SW480 (cell line): ENCODE results near the gene IL17F.

ENCODE experiments used
- DNase-seq: peaks from one replicate; pipeline ENCODE4 v3.0.0-alpha.2; 2016; ENCODE audit warnings: low spot score

Gene IL17F

GRCh38 chr6:52244400-52244799 lies at the start of gene IL17F:
TSS of gene IL17F (minus strand) at chr6:52244500. CDS start at chr6:52244429, 71 bp downstream.
- DNase-seq = no peak

GRCh38 chr6:52293067-52293466 lies 48.8 kb upstream of the IL17F start:
- no peak for DNase-seq

GRCh38 chr6:52288841-52289240 lies 44.5 kb upstream of the IL17F start:
- no peak for DNase-seq

- DNase-seq = no peak
Measured at GRCh38 chr6:52288216-52288615, 43.9 kb upstream of the IL17F start.

GRCh38 chr6:52286798-52287432 lies 42.6 kb upstream of the IL17F start:
- DNase-seq = peak; percentile 69

GRCh38 chr6:52285177-52286068 lies 41.1 kb upstream of the IL17F start:
- DNase-seq = peak; percentile 65

- DNase-seq = peak; percentile 98
Measured at GRCh38 chr6:52284460-52285176, 40.3 kb upstream of the IL17F start, which contains the start of gene MCM3. TSS of gene MCM3 (minus strand) at chr6:52284742. CDS start at chr6:52284674, 68 bp downstream.

- peak; percentile 46 for DNase-seq
Measured at GRCh38 chr6:52284131-52284459, 39.8 kb upstream of the IL17F start.

- DNase-seq = no peak
Measured at GRCh38 chr6:52283111-52283510, 38.8 kb upstream of the IL17F start.

GRCh38 chr6:52276130-52276529 lies 31.8 kb upstream of the IL17F start:
- DNase-seq = no peak

- DNase-seq = no peak
Measured at GRCh38 chr6:52271852-52272460, 27.7 kb upstream of the IL17F start.

- peak; percentile 45 for DNase-seq
Measured at GRCh38 chr6:52263709-52264540, 19.6 kb upstream of the IL17F start.

GRCh38 chr6:52262620-52263344 lies 18.5 kb upstream of the IL17F start:
- no peak for DNase-seq

- DNase-seq = no peak
Measured at GRCh38 chr6:52261229-52261628, 16.9 kb upstream of the IL17F start.

- no peak for DNase-seq
Measured at GRCh38 chr6:52260634-52261033, 16.3 kb upstream of the IL17F start.

GRCh38 chr6:52255434-52255833 lies 11.1 kb upstream of the IL17F start:
- no peak for DNase-seq

GRCh38 chr6:52254731-52255378 lies 10.6 kb upstream of the IL17F start:
- no peak for DNase-seq

GRCh38 chr6:52253494-52253893 lies 9.2 kb upstream of the IL17F start:
- DNase-seq = no peak

- no peak for DNase-seq
Measured at GRCh38 chr6:52251113-52251512, 6.8 kb upstream of the IL17F start.

- no peak for DNase-seq
Measured at GRCh38 chr6:52249078-52249477, 4.8 kb upstream of the IL17F start.
